ENCODE measurements around the gene MDP1. TPM values are rescaled to one million over a fixed set of nuclear protein-coding genes. Genes with fewer than 3 reads are reported as not detected.

The MDP1 gene
- total and polyA plus RNA-seq, 10 of the 15 experiments (the other 5 are each of a cell fraction or from before 2014, with no cell fraction given) = 10.4 to 45.8 (median 23.5) TPM

DNA sequence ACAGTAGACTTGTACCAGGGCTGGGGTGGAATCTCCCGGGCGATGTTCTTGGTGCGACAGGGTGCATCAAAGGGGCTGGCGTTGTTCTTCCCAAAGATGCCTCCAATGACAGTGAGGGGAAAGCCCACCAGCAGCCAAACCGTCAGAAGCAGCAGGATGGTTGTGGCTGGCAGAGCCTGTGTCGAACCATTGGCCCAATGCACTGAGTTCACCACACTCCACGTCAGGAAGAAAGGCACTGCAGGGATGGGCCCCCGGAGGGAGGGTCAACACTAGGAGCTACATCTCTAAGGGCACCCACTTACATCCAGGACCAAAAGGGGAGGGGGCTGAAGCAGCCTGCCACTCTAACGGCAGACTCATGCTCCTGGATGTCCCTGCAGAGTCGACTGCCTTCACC lies 25.4 kb downstream of the MDP1 start:
- Histone ChIP-seq H3K4me2 (ENCODE audit: control insufficient read depth, insufficient read depth) (no peak overlapping the region), H3K9ac (ENCODE audit: control insufficient read depth, insufficient read depth, low read length) (no peak overlapping the region), H4K20me1 (ENCODE audit: control insufficient read depth, insufficient read depth) (no peaks in the 10 kb centered on the region), H2AFZ (ENCODE audit: control insufficient read depth, low read depth, low read length) (no peak overlapping the region), H3K27ac (ENCODE audit: control insufficient read depth, insufficient read depth) (no peak overlapping the region), H3K9me3 (replicated peaks; ENCODE audit: control insufficient read depth, insufficient read depth, low read length) (no peaks in the 10 kb centered on the region), H3K36me3 (ENCODE audit: control insufficient read depth in 2 of 2, insufficient read depth in 2 of 2, low read length in 1 of 2) (peaks cover 2 to 17% of the 10 kb centered on the region in 2 experiments), H3K27me3 (replicated peaks in 1 of 2; ENCODE audit: control insufficient read depth in 2 of 2, insufficient read depth in 2 of 2, low read length in 1 of 2) (no peaks in the 10 kb centered on the region), H3K4me1 (ENCODE audit: control insufficient read depth, insufficient read depth, low read length) (peaks cover 9% of the 10 kb centered on the region), H3K79me2 (ENCODE audit: control insufficient read depth, insufficient read depth, low read length) (peaks cover 37% of the 10 kb centered on the region), H3K4me3 (no peak overlapping the region)
- POLR2A ChIA-PET = interaction anchor here (1.0 to 2.5 kb wide), 3 partner anchors 23 to 65 kb away, joined by 3 to 10 read pairs (median 3); partner anchors contain the start of genes CHMP4A, PSME2 and RNF31
- RAD21 ChIA-PET (ENCODE audit: unreplicated experiment) = no interaction called here
- ATAC-seq = no peak
- WGBS (ENCODE audit: insufficient coverage, insufficient replicate concordance, low lambda C conversion rate, missing lambda C conversion rate) = 83% methylated on average over 10 of the region's 10 CpGs
- SMC1A ChIA-PET (ENCODE audit: uncharacterized antibody, unreplicated experiment) = no interaction called here
- BruUV-seq (replicated peaks) = no TSS peak
- intact Hi-C loops (cut with micrococcal nuclease; ENCODE audit: unreplicated experiment) (no loop called here), in situ Hi-C loops (cut with MboI) (no loop called here)
- CTCF ChIA-PET = interaction anchor here (1.2 to 2.2 kb wide), 2 partner anchors 52 to 106 kb away, joined by 3 to 7 read pairs; partner anchors contain the start of gene TINF2
- no peak for FAIRE-seq
- no peak for TF ChIP-seq RBBP5 (conservative IDR thresholded peaks at IDR 0.05)
- TF ChIP-seq HDAC6 (IDR thresholded peaks at IDR 0.05; ENCODE audit: unreplicated experiment) = no peak
- TF ChIP-seq TCF7 (IDR thresholded peaks at IDR 0.05; ENCODE audit: borderline replicate concordance) = no peak
- no peak for TF ChIP-seq RCOR1 (conservative IDR thresholded peaks at IDR 0.05; ENCODE audit: low read depth, low read length)
- DNase-seq (ENCODE audit: low read depth, low spot score) = no peak

DNA sequence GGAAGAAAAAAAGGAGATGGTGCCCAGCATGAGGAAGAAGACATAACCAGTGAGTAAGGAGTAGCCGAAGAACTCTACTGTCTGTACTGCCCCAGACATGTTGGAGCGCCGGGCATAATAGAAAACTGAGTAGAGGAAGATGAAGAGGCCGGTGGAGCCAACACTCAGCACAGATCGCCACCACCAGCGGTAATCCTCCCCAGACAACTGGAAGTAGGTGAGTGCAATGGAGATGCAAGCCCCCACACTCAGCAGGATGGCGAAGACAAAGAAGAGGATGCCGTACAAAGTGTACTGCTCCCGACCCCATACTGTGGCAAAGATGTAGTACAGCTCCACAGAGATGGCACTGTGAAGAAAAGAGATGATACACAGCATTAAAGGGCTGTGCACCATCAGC lies 26.4 kb downstream of the MDP1 start:
- over 99% methylated on average over 9 of the region's 9 CpGs for whole genome bisulfite sequencing (ENCODE audit: insufficient coverage, insufficient replicate concordance, low lambda C conversion rate, missing lambda C conversion rate)
- intact Hi-C loops (cut with micrococcal nuclease; ENCODE audit: unreplicated experiment) = loop anchor here (2.0 kb wide), 1 partner anchor 107 kb away; no protein-coding TSS in a partner anchor
- DNase-seq (ENCODE audit: low read depth, low spot score) (no peak), ATAC-seq (no peak), FAIRE-seq (no peak)
- no peaks in the 10 kb centered on the region for H4K20me1 ChIP-seq (ENCODE audit: control insufficient read depth, insufficient read depth)
- in situ Hi-C loops (cut with MboI) = no loop called here
- POLR2A ChIA-PET = interaction anchor here (1.0 to 3.0 kb wide), 8 partner anchors 14 to 241 kb away, joined by 3 to 28 read pairs (median 6); partner anchors contain the start of genes CHMP4A, CIDEB, IRF9 and PSME2
- no peak overlapping the region for H3K9ac ChIP-seq (ENCODE audit: control insufficient read depth, insufficient read depth, low read length)
- no peaks in the 10 kb centered on the region for H3K27me3 ChIP-seq (replicated peaks in 1 of 2; ENCODE audit: control insufficient read depth in 2 of 2, insufficient read depth in 2 of 2, low read length in 1 of 2)
- no peaks in the 10 kb centered on the region for H3K9me3 ChIP-seq (replicated peaks; ENCODE audit: control insufficient read depth, insufficient read depth, low read length)
- H3K4me1 ChIP-seq (ENCODE audit: control insufficient read depth, insufficient read depth, low read length) = peaks cover 4% of the 10 kb centered on the region; the same call in 1 of the 2 replicates
- peak overlapping the region; percentile 17; the same call in 1 of the 2 replicates for H3K27ac ChIP-seq (ENCODE audit: control insufficient read depth, insufficient read depth)
- peaks cover 28% of the 10 kb centered on the region for H3K79me2 ChIP-seq (ENCODE audit: control insufficient read depth, insufficient read depth, low read length)
- BruUV-seq (replicated peaks) = no TSS peak
- RAD21 ChIA-PET (ENCODE audit: unreplicated experiment) = interaction anchor here (0.6 to 2.8 kb wide), 12 partner anchors 24 to 132 kb away, joined by 3 to 13 read pairs (median 4); partner anchors contain the start of genes CHMP4A, CIDEB, DCAF11 and DHRS1
- no peak overlapping the region for H3K4me3 ChIP-seq
- H3K4me2 ChIP-seq (ENCODE audit: control insufficient read depth, insufficient read depth) = peak overlapping the region; percentile 78
- H2AFZ ChIP-seq (ENCODE audit: control insufficient read depth, low read depth, low read length) = no peak overlapping the region
- CTCF ChIA-PET = interaction anchor here (0.6 to 2.2 kb wide), 8 partner anchors 14 to 1815 kb away, joined by 3 to 9 read pairs (median 6); partner anchors contain the start of genes CHMP4A, CIDEB, IRF9 and TINF2
- peaks cover 12 to 19% of the 10 kb centered on the region in 2 experiments for H3K36me3 ChIP-seq (ENCODE audit: control insufficient read depth in 2 of 2, insufficient read depth in 2 of 2, low read length in 1 of 2)
- SMC1A ChIA-PET (ENCODE audit: uncharacterized antibody, unreplicated experiment) = interaction anchor here (0.9 to 1.5 kb wide), 5 partner anchors 28 to 119 kb away, joined by 3 to 11 read pairs (median 5); partner anchors contain the start of genes CIDEB, DCAF11, IRF9 and NRL
- no peak for TF ChIP-seq ZNF384 (IDR thresholded peaks at IDR 0.05; ENCODE audit: borderline replicate concordance, low read depth, low read length)
- no peak for TF ChIP-seq EP300 (IDR thresholded peaks at IDR 0.05; ENCODE audit: borderline replicate concordance in 1 of 2, control insufficient read depth in 1 of 2, low read depth in 2 of 2, low read length in 2 of 2)
- no peak for TF ChIP-seq IKZF1 (conservative IDR thresholded peaks at IDR 0.05)
- TF ChIP-seq RFX5 (IDR thresholded peaks at IDR 0.05; ENCODE audit: low read depth, low read length) = no peak
- TF ChIP-seq, protein P1, sequence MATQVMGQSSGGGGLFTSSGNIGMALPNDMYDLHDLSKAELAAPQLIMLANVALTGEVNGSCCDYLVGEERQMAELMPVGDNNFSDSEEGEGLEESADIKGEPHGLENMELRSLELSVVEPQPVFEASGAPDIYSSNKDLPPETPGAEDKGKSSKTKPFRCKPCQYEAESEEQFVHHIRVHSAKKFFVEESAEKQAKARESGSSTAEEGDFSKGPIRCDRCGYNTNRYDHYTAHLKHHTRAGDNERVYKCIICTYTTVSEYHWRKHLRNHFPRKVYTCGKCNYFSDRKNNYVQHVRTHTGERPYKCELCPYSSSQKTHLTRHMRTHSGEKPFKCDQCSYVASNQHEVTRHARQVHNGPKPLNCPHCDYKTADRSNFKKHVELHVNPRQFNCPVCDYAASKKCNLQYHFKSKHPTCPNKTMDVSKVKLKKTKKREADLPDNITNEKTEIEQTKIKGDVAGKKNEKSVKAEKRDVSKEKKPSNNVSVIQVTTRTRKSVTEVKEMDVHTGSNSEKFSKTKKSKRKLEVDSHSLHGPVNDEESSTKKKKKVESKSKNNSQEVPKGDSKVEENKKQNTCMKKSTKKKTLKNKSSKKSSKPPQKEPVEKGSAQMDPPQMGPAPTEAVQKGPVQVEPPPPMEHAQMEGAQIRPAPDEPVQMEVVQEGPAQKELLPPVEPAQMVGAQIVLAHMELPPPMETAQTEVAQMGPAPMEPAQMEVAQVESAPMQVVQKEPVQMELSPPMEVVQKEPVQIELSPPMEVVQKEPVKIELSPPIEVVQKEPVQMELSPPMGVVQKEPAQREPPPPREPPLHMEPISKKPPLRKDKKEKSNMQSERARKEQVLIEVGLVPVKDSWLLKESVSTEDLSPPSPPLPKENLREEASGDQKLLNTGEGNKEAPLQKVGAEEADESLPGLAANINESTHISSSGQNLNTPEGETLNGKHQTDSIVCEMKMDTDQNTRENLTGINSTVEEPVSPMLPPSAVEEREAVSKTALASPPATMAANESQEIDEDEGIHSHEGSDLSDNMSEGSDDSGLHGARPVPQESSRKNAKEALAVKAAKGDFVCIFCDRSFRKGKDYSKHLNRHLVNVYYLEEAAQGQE (IDR thresholded peaks at IDR 0.05; ENCODE audit: low read depth, low read length) = no peak
- no peak for TF ChIP-seq IKZF2 (IDR thresholded peaks at IDR 0.05)
- no peak for TF ChIP-seq MTA2 (IDR thresholded peaks at IDR 0.05; ENCODE audit: low read depth)
- no peak for TF ChIP-seq BCL11A (IDR thresholded peaks at IDR 0.05; ENCODE audit: low read depth, low read length)
- no peak for TF ChIP-seq TCF7 (IDR thresholded peaks at IDR 0.05; ENCODE audit: borderline replicate concordance)
- no peak for TF ChIP-seq FOS (IDR thresholded peaks at IDR 0.05; ENCODE audit: borderline replicate concordance, extremely low read depth, insufficient read length)
- TF ChIP-seq NR2C2 (IDR thresholded peaks at IDR 0.05; ENCODE audit: borderline replicate concordance, control insufficient read depth, insufficient read length, low read depth) = no peak

All from GM12878 (cell line).